HEK293 (cell line): ENCODE measurements around the gene ARPP19.

Source experiments
- CTCF ChIP-seq: fragments of 450-650 bp; formaldehyde crosslinking; IDR thresholded peaks from 2 replicates; pipeline ENCODE4 v1.5.1; 2016; ENCODE audit warnings: missing biosample characterization, missing genetic modification characterization
- KLF1 ChIP-seq: fragments of 450-650 bp; formaldehyde crosslinking; IDR thresholded peaks from 2 replicates; pipeline ENCODE4 v1.5.1; 2016; ENCODE audit warnings: missing biosample characterization, missing genetic modification characterization
- YY1 ChIP-seq: fragments of 450-650 bp; formaldehyde crosslinking; IDR thresholded peaks from 2 replicates; pipeline ENCODE4 v1.5.1; 2018; ENCODE audit warnings: missing biosample characterization, missing genetic modification characterization
- ZBTB44 ChIP-seq: fragments of 450-650 bp; IDR thresholded peaks from 2 replicates; pipeline ENCODE4 v1.5.1; 2018; ENCODE audit warnings: missing biosample characterization, mild to moderate bottlenecking, missing genetic modification characterization
- ZEB2 ChIP-seq: fragments of 450-650 bp; formaldehyde crosslinking; IDR thresholded peaks from 2 replicates; pipeline ENCODE4 v1.5.1; 2016; ENCODE audit warnings: missing biosample characterization, missing genetic modification characterization
- ZNF121 ChIP-seq: fragments of 450-650 bp; formaldehyde crosslinking; IDR thresholded peaks from 2 replicates; pipeline ENCODE4 v1.5.1; 2016; ENCODE audit warnings: missing biosample characterization, missing genetic modification characterization
- ZNF677 ChIP-seq: fragments of 450-650 bp; IDR thresholded peaks from 2 replicates; pipeline ENCODE4 v1.5.0; 2018; ENCODE audit warnings: missing biosample characterization, mild to moderate bottlenecking, missing genetic modification characterization, moderate library complexity
- TF ChIP-seq, protein P1 (sequence below): fragments of 450-650 bp; formaldehyde crosslinking; conservative IDR thresholded peaks from 2 replicates; pipeline ENCODE4 v1.5.1; 2016; ENCODE audit warnings: low read depth, missing biosample characterization, missing genetic modification characterization
- TF ChIP-seq, protein P2 (sequence below): IDR thresholded peaks from 2 replicates; pipeline ENCODE4 v1.6.1; 2011; ENCODE audit warnings: mild to moderate bottlenecking, low read depth, low read length, borderline replicate concordance

DNA sequence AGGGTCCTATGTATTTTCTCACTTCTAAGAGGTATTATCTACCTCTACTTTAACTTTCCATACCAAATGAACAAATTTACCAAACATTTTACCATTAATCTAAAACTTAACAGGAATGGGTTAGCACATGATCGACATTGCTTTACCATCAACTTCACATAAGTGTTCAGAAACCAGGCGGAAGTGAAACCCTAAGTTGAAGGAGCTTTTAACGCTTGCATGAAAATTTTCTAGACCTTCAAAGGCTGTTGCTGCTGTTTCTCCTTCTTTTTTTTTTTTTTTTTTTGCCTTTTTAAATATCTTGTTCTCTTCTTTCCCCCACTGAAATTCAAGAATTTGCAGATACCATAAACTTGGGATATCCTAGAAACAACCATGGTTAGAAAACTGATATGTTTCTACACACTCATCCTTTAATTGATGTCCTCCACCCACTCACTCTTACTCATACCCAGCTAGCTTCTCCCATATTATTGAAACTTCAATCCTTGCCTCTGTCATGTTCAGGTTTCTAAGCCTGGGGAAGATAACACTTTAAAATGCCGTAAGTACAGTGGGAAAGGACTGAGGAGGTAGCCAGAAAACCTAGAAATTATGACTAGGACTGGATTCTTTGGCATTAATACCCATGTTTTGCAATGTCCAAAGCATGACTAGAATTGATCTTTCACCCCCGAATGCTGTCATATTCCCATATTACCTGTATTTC is 64.9 kb downstream of the ARPP19 start:
- TF ChIP-seq CTCF (tag by site-specific recombination) (no peak), KLF1 (tag by site-specific recombination) (no peak), ZNF677 (tag by site-specific recombination) (no peak), YY1 (tag by site-specific recombination) (no peak), ZNF121 (no peak), ZBTB44 (tag by site-specific recombination) (no peak), ZEB2 (tag by site-specific recombination) (no peak)
- TF ChIP-seq, protein P1, sequence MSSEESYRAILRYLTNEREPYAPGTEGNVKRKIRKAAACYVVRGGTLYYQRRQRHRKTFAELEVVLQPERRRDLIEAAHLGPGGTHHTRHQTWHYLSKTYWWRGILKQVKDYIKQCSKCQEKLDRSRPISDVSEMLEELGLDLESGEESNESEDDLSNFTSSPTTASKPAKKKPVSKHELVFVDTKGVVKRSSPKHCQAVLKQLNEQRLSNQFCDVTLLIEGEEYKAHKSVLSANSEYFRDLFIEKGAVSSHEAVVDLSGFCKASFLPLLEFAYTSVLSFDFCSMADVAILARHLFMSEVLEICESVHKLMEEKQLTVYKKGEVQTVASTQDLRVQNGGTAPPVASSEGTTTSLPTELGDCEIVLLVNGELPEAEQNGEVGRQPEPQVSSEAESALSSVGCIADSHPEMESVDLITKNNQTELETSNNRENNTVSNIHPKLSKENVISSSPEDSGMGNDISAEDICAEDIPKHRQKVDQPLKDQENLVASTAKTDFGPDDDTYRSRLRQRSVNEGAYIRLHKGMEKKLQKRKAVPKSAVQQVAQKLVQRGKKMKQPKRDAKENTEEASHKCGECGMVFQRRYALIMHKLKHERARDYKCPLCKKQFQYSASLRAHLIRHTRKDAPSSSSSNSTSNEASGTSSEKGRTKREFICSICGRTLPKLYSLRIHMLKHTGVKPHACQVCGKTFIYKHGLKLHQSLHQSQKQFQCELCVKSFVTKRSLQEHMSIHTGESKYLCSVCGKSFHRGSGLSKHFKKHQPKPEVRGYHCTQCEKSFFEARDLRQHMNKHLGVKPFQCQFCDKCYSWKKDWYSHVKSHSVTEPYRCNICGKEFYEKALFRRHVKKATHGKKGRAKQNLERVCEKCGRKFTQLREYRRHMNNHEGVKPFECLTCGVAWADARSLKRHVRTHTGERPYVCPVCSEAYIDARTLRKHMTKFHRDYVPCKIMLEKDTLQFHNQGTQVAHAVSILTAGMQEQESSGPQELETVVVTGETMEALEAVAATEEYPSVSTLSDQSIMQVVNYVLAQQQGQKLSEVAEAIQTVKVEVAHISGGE (tag by site-specific recombination) = no peak
- TF ChIP-seq, protein P2, sequence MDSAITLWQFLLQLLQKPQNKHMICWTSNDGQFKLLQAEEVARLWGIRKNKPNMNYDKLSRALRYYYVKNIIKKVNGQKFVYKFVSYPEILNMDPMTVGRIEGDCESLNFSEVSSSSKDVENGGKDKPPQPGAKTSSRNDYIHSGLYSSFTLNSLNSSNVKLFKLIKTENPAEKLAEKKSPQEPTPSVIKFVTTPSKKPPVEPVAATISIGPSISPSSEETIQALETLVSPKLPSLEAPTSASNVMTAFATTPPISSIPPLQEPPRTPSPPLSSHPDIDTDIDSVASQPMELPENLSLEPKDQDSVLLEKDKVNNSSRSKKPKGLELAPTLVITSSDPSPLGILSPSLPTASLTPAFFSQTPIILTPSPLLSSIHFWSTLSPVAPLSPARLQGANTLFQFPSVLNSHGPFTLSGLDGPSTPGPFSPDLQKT = no peak
